Prostate gland (tissue), 2 donors: ENCODE data around the gene TRIM56. TPM values are rescaled to one million over a fixed set of nuclear protein-coding genes. Genes with fewer than 3 reads are reported as not detected.
"Not testable (repeated sequence)": the region's sequence is repeated elsewhere in the genome, so short reads cannot be mapped to it uniquely, and the experiment has no call there.

Experiments
- DNase-seq: peaks from one replicate; pipeline ENCODE4 v3.0.0-alpha.2; 2019; ENCODE audit warnings: low spot score
- H3K27ac ChIP-seq, 2 donors: fragments of 200-600 bp; sonication (generic); 2 replicates each; pipeline ENCODE4 v1.5.1; 2017 to 2019
- H3K27me3 ChIP-seq: fragments of 200-600 bp; sonication (generic); replicated peaks from 2 replicates; pipeline ENCODE4 v1.5.1; 2019; ENCODE audit not compliant: insufficient read depth
- H3K36me3 ChIP-seq, 2 donors: fragments of 200-600 bp; sonication (generic); 1 replicate in 1 of 2; 2 replicates in 1 of 2; pipeline versions ENCODE4 v1.5.1 to v1.8.1; 2017 to 2019
- H3K4me1 ChIP-seq: fragments of 200-600 bp; sonication (generic); replicated peaks from 2 replicates; pipeline ENCODE4 v1.5.1; 2019
- H3K4me3 ChIP-seq, 2 donors: fragments of 200-600 bp; sonication (generic); 2 replicates each; pipeline ENCODE4 v1.5.1; 2017 to 2019
- H3K9me3 ChIP-seq: fragments of 200-600 bp; sonication (generic); 2 replicates; pipeline ENCODE4 v1.5.1; 2017
- POLR2A ChIP-seq: fragments of 450-650 bp; IDR thresholded peaks from one replicate; pipeline ENCODE4 v1.6.1; 2016; ENCODE audit warnings: antibody characterized with exemption, mild to moderate bottlenecking
- POLR2AphosphoS5 ChIP-seq: sonication (generic); formaldehyde crosslinking; IDR thresholded peaks from one replicate; pipeline ENCODE4 v1.6.1; 2017; ENCODE audit warnings: antibody characterized with exemption
- WGBS: methylation state at CpG from one replicate; pipeline ENCODE4 v1.1.5; 2018; 5-methylcytosine and 5-hydroxymethylcytosine counted together
- intact Hi-C: fragments of 100-400 bp; cut with DNase I; formaldehyde crosslinking; loops from one replicate; pipeline ENCODE4 v1.14.2; 2022
- total RNA-seq, 2 donors: library from RNA; depleted of rRNA; stranded (reverse); fragments of >200 nt; gene quantifications; one replicate each; pipeline ENCODE4 v1.1.0, GENCODE V29; 2016
- TF ChIP-seq, protein P1 (sequence below), 4 experiments: fragments of 200-600 bp in 2 of 4; fragments of 450-650 bp in 2 of 4; sonication (generic) in 2 of 4; IDR thresholded peaks; 1 replicate in 3 of 4; 2 replicates in 1 of 4; pipeline ENCODE4 v1.5.1; 2016 to 2019; ENCODE audit warnings: antibody characterized with exemption in 4 of 4, mild to moderate bottlenecking in 2 of 4, moderate library complexity in 2 of 4

TRIM56 gene
- total RNA-seq, 2 donors from 2014 or later = 32.0 to 36.1 TPM

DNA sequence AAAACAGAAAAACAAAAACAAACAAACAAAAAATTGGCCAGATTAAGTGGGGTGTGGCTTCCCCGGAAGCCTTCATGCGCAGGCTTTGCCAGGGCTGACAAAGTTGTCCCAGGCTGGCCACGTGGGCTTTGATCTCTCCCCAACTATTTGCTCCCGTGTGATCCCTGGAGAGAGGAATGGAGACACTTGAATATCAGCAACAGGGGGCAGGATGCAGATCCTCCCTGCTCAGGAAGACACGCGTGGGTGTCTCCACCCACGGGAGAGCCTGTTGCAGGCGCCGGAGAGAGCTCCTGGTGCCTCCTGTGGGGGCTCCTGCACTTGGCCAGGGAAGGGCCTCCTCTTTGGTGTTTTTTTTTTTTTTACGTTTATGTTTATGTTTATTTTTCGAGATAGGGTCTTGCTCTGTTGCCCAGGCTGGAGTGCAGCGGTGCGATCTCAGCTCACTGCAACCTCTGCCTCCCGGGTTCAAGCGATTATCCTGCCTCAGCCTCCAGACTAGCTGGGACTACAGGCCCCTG is 19.0 kb downstream of the TRIM56 start:
- intact Hi-C loops = no loop called here
- no peak for DNase-seq
- H3K4me1 ChIP-seq = no peaks in the 10 kb centered on the region
- TF ChIP-seq POLR2AphosphoS5 (no peak), POLR2A (no peak)
- TF ChIP-seq, protein P1, sequence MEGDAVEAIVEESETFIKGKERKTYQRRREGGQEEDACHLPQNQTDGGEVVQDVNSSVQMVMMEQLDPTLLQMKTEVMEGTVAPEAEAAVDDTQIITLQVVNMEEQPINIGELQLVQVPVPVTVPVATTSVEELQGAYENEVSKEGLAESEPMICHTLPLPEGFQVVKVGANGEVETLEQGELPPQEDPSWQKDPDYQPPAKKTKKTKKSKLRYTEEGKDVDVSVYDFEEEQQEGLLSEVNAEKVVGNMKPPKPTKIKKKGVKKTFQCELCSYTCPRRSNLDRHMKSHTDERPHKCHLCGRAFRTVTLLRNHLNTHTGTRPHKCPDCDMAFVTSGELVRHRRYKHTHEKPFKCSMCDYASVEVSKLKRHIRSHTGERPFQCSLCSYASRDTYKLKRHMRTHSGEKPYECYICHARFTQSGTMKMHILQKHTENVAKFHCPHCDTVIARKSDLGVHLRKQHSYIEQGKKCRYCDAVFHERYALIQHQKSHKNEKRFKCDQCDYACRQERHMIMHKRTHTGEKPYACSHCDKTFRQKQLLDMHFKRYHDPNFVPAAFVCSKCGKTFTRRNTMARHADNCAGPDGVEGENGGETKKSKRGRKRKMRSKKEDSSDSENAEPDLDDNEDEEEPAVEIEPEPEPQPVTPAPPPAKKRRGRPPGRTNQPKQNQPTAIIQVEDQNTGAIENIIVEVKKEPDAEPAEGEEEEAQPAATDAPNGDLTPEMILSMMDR (IDR thresholded peaks at IDR 0.05) = no peak
- no peak overlapping the region for H3K4me3 ChIP-seq
- 68% methylated on average over 15 of the region's 15 CpGs for WGBS
- no peaks in the 10 kb centered on the region for H3K36me3 ChIP-seq
- H3K9me3 ChIP-seq = no peaks in the 10 kb centered on the region
- no peak overlapping the region for H3K27ac ChIP-seq
- no peaks in the 10 kb centered on the region for H3K27me3 ChIP-seq

DNA sequence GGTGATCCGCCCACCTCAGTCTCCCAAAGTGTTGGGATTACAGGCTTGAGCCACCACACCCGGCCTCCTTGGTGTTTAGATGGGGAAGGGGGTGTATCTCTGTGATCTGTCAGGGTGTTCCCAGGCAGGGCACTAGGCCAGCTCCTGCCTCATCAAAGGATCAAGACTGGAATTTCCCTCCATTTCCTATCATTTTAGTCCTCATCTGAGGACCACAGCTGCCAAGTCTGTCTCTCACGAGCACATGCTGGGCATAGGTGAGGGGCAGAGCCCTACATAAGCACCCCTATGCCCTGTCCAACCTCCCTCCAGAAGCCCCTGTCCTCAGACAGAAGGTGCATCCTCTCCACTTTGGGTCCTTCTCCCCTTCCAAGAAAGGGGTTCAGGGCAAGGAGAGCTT is 19.5 kb downstream of the TRIM56 start:
- WGBS = 48% methylated on average over 3 of the region's 3 CpGs
- H3K4me1 ChIP-seq = no peaks in the 10 kb centered on the region
- no peaks in the 10 kb centered on the region for H3K9me3 ChIP-seq
- no peaks in the 10 kb centered on the region for H3K27me3 ChIP-seq
- no peak overlapping the region for H3K27ac ChIP-seq
- intact Hi-C loops = no loop called here
- TF ChIP-seq POLR2A (no peak), POLR2AphosphoS5 (no peak)
- TF ChIP-seq, protein P1 (IDR thresholded peaks at IDR 0.05) = no peak
- DNase-seq = no peak
- H3K4me3 ChIP-seq = no peak overlapping the region
- no peaks in the 10 kb centered on the region for H3K36me3 ChIP-seq

DNA sequence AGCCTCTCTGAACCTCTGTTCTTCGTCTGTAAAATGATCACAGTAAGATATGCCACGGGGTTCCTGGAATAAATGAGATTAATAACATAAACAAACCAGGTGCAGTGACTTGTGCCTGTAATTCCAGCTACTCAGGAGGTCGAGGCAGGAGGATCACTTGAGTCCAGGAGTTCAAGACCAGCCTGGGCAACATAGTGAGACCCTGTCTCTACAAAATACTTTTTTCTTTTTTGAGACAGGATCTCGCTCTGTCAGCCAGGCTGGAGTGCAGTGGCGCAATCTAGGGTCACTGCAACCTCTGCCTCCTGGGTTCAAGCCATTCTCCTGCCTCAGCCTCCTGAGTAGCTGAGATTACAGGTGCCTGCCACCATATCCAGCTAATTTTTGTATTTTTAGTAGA is 20.0 kb downstream of the TRIM56 start:
- H3K27ac ChIP-seq, intact Hi-C loops, H3K4me3 ChIP-seq, H3K27me3 ChIP-seq, DNase-seq, H3K9me3 ChIP-seq, H3K36me3 ChIP-seq, H3K4me1 ChIP-seq: not testable (repeated sequence)
- 77% methylated on average over 5 of the region's 5 CpGs for WGBS

DNA sequence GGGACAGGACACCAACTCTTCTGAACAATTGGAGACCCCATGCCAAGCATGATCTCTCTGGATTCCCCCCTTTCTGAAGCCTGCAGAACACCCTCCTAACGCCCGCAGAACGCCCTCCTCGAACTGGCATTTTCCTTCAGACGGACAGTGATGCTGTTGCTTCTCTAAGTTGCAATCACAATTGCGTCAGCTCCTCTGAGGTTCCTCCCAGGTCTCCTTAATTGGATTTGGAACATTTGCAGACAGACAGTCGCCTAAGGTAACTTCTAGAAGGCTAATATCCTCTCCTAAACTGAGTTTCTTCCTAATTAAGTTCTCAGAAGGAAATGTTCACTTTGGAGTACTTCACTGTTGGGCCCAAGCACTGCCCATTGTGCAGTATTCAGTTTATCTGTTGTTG is 21.1 kb downstream of the TRIM56 start:
- TF ChIP-seq POLR2A = no peak
- TF ChIP-seq, protein P1 (IDR thresholded peaks at IDR 0.05) = no peak
- TF ChIP-seq POLR2AphosphoS5 = no peak
- Histone ChIP-seq H3K27ac (no peak overlapping the region), H3K4me1 (no peaks in the 10 kb centered on the region), H3K4me3 (no peak overlapping the region), H3K36me3 (no peaks in the 10 kb centered on the region), H3K27me3 (no peaks in the 10 kb centered on the region), H3K9me3 (no peaks in the 10 kb centered on the region)
- WGBS = 90% methylated on average over 7 of the region's 7 CpGs
- intact Hi-C loops = no loop called here
- no peak for DNase-seq

DNA sequence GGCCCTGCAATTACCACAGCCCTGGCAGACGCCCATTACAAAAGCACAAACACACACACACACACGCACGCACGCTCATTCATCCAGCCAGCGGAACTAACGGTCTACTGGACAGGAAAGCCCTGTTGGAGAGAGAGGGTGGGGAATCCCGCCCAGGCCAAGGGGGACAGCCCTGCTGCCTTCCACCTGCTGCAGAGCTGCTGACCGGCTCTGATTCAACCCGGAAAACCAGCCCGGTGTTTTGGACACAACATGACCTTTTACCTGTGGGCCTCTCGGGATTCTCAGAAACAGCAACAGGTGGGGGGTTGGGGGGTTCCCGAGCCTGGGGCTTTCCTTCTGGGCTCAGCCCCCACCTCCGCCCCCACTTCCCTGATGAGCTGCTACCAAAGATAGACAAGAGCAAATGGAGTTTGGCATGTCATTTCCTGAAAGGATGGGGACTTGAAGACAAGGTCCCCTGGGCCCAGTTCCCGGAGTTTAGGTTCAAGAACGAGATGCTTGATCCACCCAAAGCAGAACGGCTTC is 23.1 kb downstream of the TRIM56 start:
- Histone ChIP-seq H3K27me3 (no peaks in the 10 kb centered on the region), H3K4me3 (no peak overlapping the region), H3K9me3 (no peaks in the 10 kb centered on the region), H3K36me3 (no peaks in the 10 kb centered on the region), H3K4me1 (no peaks in the 10 kb centered on the region), H3K27ac (no peak overlapping the region)
- WGBS = 63% methylated on average over 16 of the region's 16 CpGs
- TF ChIP-seq POLR2AphosphoS5 (no peak), POLR2A (no peak)
- TF ChIP-seq, protein P1 (IDR thresholded peaks at IDR 0.05) = no peak
- no peak for DNase-seq
- intact Hi-C loops = no loop called here
